Measurements from ENCODE around the gene EGFL8. TPM values are rescaled to one million over a fixed set of nuclear protein-coding genes. Genes with fewer than 3 reads are reported as not detected.

Gene EGFL8
- total RNA-seq, 4 donors from 2014 or later: 8.9 to 28.1 (median 16.2) TPM

DNA sequence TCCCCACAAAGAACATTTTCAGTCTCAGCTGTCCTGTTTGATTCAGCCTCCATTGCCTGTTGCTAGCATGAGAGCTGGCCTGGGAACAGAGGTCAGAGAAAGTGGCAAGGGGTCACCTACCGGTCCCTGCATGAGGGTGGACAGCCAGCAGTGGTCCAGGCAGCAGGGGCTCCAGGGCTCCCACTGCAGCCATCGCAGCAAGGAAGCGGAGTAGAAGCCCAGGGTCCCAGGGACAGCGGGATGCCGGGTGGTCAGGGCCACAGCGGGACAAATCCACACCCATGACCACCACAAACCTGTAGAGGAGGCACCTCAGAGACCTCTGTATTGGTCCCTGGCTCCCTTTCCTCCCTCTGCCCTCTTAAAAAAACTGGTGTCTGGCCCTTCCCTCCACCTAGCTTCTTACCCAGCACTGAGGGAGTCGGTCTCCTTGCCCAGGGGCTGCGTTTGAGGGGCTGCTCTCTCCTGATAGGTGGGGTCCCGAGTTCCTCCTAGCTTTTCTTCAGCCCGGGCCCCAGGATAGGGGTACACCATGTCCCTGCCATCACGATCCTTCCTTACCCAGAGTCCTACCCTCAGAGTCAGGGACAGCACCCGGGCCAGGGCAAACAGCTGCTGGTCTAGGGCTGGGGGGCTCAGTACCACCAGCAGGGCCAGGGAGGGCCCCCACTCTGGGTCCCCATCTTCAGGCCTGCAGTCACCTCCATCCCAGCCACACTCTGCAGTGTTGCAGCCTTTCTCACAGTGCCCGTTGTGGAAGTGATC, 36.5 kb downstream of the EGFL8 start:
- no peak for DNase-seq
- H3K36me3 ChIP-seq: no peaks in the 10 kb centered on the region
- TF ChIP-seq, protein P1, sequence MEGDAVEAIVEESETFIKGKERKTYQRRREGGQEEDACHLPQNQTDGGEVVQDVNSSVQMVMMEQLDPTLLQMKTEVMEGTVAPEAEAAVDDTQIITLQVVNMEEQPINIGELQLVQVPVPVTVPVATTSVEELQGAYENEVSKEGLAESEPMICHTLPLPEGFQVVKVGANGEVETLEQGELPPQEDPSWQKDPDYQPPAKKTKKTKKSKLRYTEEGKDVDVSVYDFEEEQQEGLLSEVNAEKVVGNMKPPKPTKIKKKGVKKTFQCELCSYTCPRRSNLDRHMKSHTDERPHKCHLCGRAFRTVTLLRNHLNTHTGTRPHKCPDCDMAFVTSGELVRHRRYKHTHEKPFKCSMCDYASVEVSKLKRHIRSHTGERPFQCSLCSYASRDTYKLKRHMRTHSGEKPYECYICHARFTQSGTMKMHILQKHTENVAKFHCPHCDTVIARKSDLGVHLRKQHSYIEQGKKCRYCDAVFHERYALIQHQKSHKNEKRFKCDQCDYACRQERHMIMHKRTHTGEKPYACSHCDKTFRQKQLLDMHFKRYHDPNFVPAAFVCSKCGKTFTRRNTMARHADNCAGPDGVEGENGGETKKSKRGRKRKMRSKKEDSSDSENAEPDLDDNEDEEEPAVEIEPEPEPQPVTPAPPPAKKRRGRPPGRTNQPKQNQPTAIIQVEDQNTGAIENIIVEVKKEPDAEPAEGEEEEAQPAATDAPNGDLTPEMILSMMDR (IDR thresholded peaks at IDR 0.05): no peak
- TF ChIP-seq POLR2A (IDR thresholded peaks at IDR 0.05): no peak
- H3K27me3 ChIP-seq: no peaks in the 10 kb centered on the region
- H3K27ac ChIP-seq: no peak overlapping the region
- peaks cover 0 to 10% (median 0%) of the 10 kb centered on the region in 4 donors for H3K4me1 ChIP-seq
- H3K9me3 ChIP-seq: no peaks in the 10 kb centered on the region
- no peak overlapping the region for H3K4me3 ChIP-seq

DNA sequence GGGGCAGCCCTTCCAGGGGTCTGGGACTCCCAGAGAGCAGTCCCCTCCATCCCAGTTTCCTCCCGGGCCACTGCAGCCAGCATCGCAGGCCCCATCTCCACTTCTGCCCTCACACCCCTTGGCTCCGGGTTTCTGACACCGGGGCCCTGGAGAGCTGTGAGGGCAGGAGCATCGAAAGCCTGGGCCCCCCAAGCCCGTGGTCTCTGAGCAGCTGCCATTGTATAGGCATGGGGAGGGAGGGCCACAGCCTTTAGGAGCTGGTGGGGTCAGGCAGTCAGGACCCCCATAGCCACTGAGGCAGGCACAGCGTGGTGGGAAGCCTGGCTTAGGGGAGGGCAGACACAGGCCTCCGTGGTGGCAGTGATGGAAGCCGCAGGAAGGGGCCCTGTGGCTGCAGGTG, 37.8 kb downstream of the EGFL8 start:
- Histone ChIP-seq H3K4me3 (no peak overlapping the region), H3K27ac (no peak overlapping the region), H3K27me3 (no peaks in the 10 kb centered on the region), H3K36me3 (no peaks in the 10 kb centered on the region), H3K4me1 (peaks cover 0 to 3% (median 0%) of the 10 kb centered on the region in 4 donors), H3K9me3 (no peaks in the 10 kb centered on the region)
- TF ChIP-seq, protein P1 (IDR thresholded peaks at IDR 0.05): no peak
- no peak for TF ChIP-seq POLR2A (IDR thresholded peaks at IDR 0.05)
- DNase-seq: no peak

DNA sequence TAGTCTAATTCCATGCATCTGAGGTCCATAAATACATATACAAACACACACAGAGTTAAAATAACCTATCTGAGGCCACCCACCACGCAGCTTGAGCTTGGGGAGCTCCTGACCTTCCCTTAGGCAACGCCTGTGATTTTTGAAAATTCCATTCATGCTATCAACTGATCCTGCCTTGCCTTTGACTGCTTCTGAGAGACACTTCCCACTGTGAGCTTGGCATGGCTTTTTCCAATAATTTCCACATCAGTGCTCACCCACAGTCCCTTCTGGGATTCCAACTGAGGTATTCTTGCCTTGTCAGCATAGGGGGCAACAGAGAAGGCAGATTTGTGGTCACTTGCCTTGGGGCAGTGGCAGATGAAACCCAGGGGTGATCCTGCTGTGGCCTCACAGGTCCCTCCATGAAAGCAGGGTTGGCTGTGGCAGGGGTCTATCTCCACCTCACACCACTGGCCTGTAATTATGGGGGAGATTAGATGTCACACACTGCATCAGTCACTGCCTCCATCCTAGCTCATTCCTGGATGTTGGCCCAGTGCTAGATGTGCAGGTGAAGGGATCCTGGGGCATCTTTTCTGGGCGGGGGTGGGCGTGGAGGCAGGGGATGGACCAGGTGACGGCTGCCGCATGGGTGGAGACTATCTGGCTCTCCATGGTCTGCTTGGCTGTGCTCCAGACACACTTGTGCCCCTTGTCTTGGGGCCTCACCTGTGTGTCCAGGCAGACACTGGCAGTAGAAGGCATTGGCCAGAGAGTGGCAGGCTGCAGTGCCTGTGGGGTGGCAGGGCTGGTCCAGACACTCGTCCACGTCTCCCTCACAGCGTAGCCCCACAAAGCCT, 39.3 kb downstream of the EGFL8 start:
- no peak overlapping the region for H3K4me3 ChIP-seq
- TF ChIP-seq, protein P1 (IDR thresholded peaks at IDR 0.05): no peak
- no peak for TF ChIP-seq POLR2A (IDR thresholded peaks at IDR 0.05)
- H3K27me3 ChIP-seq: no peaks in the 10 kb centered on the region
- no peaks in the 10 kb centered on the region for H3K4me1 ChIP-seq
- H3K9me3 ChIP-seq: no peaks in the 10 kb centered on the region
- H3K36me3 ChIP-seq: no peaks in the 10 kb centered on the region
- no peak for DNase-seq
- no peak overlapping the region for H3K27ac ChIP-seq

DNA sequence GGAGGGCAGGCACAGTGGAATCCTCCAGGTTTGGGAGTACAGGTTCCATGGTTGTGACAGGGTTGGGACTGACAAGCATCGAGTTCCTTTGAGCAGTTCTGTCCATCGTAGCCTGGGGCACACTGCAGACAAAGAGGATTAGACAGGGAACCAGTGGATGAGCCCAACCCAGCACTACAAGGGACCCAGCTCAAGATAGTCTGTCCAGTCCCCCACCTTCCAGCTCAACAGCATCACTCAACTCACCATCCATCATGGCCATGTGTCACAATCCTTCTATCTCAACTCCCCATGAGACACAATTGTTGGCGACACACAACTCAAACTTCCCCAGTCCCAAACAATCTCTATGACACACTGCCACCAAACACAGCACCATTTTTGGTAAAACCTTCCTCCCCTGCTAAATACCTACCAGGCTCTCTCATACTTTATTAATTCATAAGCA, 39.9 kb downstream of the EGFL8 start:
- no peak overlapping the region for H3K27ac ChIP-seq
- H3K9me3 ChIP-seq: no peaks in the 10 kb centered on the region
- H3K36me3 ChIP-seq: no peaks in the 10 kb centered on the region
- no peaks in the 10 kb centered on the region for H3K27me3 ChIP-seq
- no peak for DNase-seq
- no peak overlapping the region for H3K4me3 ChIP-seq
- H3K4me1 ChIP-seq: no peaks in the 10 kb centered on the region
- TF ChIP-seq POLR2A (IDR thresholded peaks at IDR 0.05): no peak
- TF ChIP-seq, protein P1 (IDR thresholded peaks at IDR 0.05): no peak

DNA sequence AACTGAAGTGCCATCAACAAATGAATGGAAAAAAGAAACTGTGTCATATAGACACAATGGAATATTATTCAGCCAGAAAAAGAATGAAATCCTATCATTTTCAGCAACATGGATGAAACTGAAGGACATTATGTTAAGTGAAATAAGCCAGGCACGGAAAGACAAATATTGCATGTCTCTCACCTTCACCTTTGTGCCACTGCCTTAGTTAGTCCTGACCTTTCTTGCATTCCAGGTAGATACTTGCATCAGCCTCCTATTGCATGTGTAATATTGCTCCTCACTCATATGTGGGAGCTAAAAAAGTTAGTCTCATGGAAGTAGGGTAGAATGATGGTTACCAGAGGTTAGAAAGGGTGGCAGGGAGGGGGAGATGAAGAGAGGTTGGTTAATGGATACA, 44.6 kb downstream of the EGFL8 start:
- Histone ChIP-seq H3K4me3 (no peak overlapping the region), H3K27ac (no peak overlapping the region), H3K27me3 (no peaks in the 10 kb centered on the region), H3K4me1 (no peaks in the 10 kb centered on the region), H3K36me3 (no peaks in the 10 kb centered on the region), H3K9me3 (no peaks in the 10 kb centered on the region)
- TF ChIP-seq POLR2A (IDR thresholded peaks at IDR 0.05): no peak
- TF ChIP-seq, protein P1 (IDR thresholded peaks at IDR 0.05): no peak
- DNase-seq: no peak

Measured in Peyer's patch (tissue), 4 donors.